RWPE1 (cell line): ENCODE measurements around the gene AKAP12.

ENCODE experiments used
- CTCF ChIA-PET: fragments of 350-600 bp; sonication (Branson Sonifier 250); formaldehyde crosslinking; extraction: SDS; loops from one replicate; lab custom pipeline; 2021; lab: Yijun Ruan, JAX
- POLR2A ChIA-PET: fragments of 400-600 bp; formaldehyde crosslinking; extraction: SDS; loops from one replicate; lab custom pipeline; 2020; ENCODE audit warnings: antibody characterized with exemption; ENCODE audit not compliant: low non-redundant PET; lab: Yijun Ruan, JAX
- DNase-seq: peaks from one replicate; pipeline ENCODE4 v3.0.0; 2012; ENCODE audit warnings: low spot score
- H3K27ac ChIP-seq: fragments of 450-650 bp; 2 replicates; pipeline ENCODE4 v1.5.1; 2017
- TF ChIP-seq, protein P1 (sequence below): fragments of 450-650 bp; conservative IDR thresholded peaks from 2 replicates; pipeline ENCODE4 v1.5.1; 2017; ENCODE audit warnings: low read depth, mild to moderate bottlenecking

Gene AKAP12

DNA sequence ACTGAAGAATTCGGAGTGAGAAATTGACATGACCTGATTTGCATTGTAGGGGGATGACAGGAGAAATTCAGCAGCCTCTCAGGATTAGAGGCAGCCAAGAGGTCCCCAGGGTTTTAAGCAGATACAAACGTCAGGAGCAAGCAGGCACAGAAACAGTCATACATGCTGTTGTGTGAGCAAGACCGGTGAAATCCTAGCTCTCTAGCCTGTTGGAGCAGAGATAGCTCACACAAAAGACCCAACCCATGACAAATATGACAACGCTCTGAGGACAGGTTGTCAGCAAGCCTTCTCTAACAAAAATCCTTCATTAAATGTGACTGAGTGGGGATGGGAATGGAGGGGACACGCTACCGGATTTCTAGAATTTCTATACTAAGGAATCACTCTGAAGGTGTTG is 23.0 kb upstream of the AKAP12 start:
- DNase-seq, result no peak
- TF ChIP-seq, protein P1, sequence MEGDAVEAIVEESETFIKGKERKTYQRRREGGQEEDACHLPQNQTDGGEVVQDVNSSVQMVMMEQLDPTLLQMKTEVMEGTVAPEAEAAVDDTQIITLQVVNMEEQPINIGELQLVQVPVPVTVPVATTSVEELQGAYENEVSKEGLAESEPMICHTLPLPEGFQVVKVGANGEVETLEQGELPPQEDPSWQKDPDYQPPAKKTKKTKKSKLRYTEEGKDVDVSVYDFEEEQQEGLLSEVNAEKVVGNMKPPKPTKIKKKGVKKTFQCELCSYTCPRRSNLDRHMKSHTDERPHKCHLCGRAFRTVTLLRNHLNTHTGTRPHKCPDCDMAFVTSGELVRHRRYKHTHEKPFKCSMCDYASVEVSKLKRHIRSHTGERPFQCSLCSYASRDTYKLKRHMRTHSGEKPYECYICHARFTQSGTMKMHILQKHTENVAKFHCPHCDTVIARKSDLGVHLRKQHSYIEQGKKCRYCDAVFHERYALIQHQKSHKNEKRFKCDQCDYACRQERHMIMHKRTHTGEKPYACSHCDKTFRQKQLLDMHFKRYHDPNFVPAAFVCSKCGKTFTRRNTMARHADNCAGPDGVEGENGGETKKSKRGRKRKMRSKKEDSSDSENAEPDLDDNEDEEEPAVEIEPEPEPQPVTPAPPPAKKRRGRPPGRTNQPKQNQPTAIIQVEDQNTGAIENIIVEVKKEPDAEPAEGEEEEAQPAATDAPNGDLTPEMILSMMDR, result no peak
- ChIA-PET POLR2A (no interaction called here), CTCF (no interaction called here)
- no peak overlapping the region for H3K27ac ChIP-seq

DNA sequence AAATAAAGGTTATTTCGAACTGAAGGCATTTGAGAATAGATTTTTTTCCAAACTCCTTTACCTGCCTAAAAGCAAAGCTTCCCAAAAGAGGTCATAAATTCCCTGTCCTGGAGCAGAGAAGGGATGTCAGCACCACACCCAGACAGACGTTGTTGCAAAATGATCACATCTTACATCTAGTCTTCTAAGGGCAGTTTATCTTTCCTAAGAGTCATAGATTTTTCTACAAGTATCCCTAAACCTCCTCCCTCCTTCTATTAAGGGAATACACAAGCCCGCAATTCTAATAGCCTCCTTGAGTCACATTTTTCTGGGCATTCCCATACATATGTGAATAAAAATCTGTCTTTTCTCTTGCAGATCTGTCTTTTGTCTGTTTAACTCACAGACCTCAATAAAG is 20.6 kb upstream of the AKAP12 start:
- POLR2A ChIA-PET, result no interaction called here
- no peak for DNase-seq
- TF ChIP-seq, protein P1, result no peak
- CTCF ChIA-PET, result no interaction called here
- H3K27ac ChIP-seq, result no peak overlapping the region

DNA sequence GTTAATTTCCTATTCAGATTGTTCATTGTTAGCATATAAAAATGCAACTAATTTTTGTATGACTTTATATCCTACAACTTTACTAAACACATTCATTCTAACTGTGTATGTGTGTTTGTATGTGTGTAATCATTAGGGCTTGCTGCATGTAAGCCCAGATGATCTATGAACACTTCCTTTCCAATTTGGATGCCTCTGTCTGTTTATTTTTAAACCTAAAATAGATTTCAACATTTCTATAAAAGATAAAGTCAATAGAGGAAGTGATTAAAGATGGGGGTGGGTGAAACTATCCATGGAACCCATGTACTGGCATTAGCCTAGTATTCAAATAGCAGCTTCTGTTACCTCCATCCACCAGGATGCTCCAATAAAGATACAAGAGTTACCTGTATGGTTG is 15.7 kb upstream of the AKAP12 start:
- TF ChIP-seq, protein P1, result no peak
- H3K27ac ChIP-seq, result no peak overlapping the region
- POLR2A ChIA-PET, result no interaction called here
- CTCF ChIA-PET, result interaction anchor here (0.7 kb wide), 1 partner anchor 18 kb away, joined by 4 read pairs; no protein-coding TSS in a partner anchor
- no peak for DNase-seq

GRCh38 chr6:151225919-151226318 is 13.8 kb upstream of the AKAP12 start:
- TF ChIP-seq, protein P1, result no peak
- DNase-seq, result no peak
- CTCF ChIA-PET, result no interaction called here
- POLR2A ChIA-PET, result no interaction called here
- H3K27ac ChIP-seq, result no peak overlapping the region

DNA sequence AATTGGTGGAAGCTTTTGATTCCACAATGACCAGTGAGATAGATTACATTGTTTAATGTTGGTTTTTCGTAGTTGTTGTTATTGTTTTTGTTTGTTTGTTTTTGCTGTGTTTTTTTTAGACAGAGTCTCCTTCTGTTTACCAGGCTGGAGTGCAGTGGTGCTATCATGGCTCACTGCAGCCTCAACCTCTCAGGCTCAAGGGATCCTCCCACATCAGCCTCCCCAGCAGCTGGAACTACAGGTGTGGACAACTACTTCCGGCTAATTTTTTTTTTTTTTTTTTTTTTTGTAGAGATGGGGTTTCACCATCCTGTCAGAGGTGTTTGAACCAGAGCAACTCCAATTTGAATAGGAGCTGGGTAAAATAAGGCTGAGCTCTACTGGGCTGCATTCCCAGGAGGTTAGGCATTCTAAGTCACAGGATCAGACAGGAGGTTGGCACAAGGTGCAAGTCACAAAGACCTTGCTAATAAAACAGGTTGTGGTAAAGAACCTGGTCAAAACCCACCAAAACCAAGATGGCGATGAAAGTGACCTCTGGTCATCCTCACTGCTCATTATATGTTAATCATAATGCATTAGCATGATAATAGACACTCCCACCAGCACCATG is 10.9 kb upstream of the AKAP12 start:
- POLR2A ChIA-PET, result no interaction called here
- CTCF ChIA-PET, result interaction anchor here (0.7 kb wide), 1 partner anchor 22 kb away, joined by 4 read pairs; no protein-coding TSS in a partner anchor
- TF ChIP-seq, protein P1, result no peak
- no peak overlapping the region for H3K27ac ChIP-seq
- no peak for DNase-seq

DNA sequence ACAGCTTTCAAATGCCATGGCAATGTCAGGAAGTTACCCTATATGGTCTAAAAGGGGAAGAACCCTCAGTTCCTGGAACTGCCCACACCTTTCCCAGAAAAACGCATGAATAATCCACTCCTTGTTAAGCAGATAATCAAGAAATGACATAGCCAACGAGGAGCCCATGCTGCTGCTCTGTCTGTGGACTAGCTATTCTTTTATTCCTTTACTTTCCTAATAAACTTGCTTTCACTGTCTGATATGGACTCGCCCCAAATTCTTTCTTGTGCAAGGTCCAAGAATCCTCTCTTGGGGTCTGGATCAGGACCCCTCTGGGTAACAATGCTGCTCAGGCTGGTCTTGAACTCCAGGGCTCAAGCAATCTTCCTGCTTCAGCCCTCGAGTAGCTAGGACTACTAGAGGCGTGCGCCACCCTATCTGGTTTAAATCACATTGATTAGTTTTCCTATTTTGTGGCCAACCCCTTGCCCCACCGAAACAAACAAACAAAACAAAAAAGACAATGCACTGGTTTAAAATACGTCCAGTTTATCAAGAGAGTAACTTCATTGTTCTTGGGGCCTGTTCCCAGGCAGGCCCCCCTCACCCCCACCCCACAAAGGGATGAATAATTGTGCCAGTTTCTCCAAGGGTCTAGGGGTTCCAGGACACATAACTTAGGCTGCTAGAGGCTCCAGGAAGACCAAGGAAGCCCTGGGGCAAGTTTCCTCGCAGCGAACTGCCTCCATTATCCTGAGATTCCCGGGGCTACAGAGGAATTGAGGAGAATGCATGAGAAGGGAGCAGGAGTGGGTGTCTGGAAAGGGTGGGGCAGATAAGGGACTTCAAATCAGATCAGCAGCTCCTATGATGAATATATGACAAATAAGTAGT is 10.1 kb upstream of the AKAP12 start:
- DNase-seq, result no peak
- TF ChIP-seq, protein P1, result no peak
- POLR2A ChIA-PET, result no interaction called here
- CTCF ChIA-PET, result no interaction called here
- H3K27ac ChIP-seq, result no peak overlapping the region
